ENCODE data around the gene PDE4A.

DNA sequence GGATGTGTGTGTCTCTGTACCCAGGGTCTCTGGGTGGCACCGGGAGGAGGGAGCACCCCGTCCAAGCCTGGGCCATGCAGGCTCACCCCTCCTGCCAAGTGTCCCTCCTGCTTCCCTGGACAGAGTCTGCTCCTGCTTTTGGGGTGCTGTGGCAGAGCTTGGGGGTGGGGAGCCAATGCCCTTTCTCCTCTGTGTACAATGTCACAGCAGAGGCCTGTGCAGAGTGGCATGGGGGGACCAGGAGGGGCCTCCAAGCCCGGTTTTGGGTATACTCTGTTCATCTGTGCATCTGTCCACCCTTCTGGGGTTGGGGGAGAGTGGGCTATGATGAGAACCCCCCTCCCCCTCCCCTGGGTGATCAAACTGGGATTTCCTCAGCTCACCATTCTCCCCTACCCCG is 33.5 kb downstream of the PDE4A start:
- TF ChIP-seq, protein P1, sequence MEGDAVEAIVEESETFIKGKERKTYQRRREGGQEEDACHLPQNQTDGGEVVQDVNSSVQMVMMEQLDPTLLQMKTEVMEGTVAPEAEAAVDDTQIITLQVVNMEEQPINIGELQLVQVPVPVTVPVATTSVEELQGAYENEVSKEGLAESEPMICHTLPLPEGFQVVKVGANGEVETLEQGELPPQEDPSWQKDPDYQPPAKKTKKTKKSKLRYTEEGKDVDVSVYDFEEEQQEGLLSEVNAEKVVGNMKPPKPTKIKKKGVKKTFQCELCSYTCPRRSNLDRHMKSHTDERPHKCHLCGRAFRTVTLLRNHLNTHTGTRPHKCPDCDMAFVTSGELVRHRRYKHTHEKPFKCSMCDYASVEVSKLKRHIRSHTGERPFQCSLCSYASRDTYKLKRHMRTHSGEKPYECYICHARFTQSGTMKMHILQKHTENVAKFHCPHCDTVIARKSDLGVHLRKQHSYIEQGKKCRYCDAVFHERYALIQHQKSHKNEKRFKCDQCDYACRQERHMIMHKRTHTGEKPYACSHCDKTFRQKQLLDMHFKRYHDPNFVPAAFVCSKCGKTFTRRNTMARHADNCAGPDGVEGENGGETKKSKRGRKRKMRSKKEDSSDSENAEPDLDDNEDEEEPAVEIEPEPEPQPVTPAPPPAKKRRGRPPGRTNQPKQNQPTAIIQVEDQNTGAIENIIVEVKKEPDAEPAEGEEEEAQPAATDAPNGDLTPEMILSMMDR (IDR thresholded peaks at IDR 0.05): no peak
- no peak for TF ChIP-seq POLR2A (IDR thresholded peaks at IDR 0.05)

All from heart left ventricle (tissue), 13 donors.